Right forelimb (tissue), 1 donor: ENCODE measurements around the gene THAP7.

Source experiments
- DNase-seq: peaks from one replicate; pipeline ENCODE4 v3.0.0-alpha.2; 2018

Gene THAP7

DNA sequence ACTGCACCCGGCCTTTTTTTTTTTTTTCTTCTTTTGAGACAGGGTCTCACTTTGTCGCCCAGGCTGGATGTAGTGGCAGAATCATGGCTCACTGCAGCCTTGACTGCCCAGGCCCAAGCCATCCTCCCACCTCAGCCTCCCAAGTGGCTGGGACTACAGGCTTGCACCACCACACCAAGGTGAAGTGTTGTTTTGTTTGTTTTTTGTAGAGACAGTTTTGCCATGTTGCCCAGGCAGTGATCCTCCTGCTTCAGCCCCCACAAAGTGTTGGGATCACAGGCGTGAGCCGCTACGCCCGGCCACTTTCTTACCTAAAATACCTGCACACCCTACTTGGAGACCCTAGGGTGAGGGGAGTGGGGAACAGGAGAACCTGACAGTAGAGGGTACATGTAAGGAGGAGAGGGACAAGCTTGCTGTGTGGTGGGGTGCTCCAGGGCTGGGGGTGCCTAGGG, 39.4 kb downstream of the THAP7 start:
- DNase-seq: no peak

DNA sequence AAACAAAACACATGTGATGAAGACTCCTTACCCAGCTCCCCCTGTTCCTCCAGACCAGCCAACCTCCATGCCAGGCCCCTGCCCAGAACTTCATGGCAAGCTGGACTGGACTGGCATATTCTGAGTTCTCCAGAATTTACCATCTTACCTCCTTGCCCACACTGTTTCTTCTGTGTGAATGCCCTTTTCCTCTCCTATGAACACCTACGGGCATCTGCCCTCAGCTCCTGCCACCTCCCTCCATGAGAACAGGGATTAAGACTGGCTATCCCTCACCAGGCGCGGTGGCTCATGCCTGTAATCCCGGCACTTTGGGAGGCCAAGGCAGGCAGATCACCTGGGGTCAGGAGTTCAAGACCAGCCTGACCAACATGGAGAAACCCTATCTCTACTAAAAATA, 41.3 kb downstream of the THAP7 start:
- no peak for DNase-seq

DNA sequence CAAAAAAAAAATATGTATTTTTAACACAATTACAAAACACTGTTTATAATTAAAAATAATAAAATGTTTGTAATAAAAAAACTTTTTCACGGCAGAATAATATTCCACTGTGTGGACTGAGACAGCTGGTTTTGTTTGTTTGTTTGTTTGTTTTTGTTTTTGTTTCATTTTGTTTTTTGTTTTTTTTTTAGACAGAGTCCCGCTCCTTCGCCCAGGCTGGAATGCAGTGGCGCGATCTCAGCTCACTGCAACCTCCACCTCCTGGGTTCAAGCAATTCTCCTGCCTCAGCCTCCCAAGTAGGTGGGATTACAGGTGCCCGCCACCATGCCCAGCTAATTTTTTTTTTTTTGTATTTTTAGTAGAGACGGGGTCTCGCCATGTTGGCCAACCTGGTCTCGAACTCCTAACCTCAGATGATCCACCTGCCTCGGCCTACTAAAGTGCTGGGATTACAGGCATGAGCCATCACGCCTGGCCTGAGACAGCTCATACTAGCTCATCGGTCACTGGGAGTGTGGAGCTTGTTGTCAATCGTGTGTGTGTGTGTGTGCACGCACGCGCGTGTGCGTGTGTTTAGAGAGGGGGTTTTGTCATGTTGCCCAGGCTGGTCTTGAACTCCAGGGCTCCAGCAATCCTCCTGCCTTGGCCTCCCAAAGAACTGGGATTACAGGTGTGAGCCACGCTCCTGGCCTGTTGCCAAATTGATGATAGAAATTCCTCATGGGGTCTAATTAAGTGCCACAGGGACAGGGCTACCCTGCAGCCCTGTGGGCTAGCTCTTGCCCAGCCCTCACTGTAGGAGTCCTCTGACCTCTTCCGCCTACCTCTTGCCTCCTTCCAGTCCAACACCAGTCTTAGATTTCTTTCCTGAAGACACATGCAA, 42.1 kb downstream of the THAP7 start:
- no peak for DNase-seq

DNA sequence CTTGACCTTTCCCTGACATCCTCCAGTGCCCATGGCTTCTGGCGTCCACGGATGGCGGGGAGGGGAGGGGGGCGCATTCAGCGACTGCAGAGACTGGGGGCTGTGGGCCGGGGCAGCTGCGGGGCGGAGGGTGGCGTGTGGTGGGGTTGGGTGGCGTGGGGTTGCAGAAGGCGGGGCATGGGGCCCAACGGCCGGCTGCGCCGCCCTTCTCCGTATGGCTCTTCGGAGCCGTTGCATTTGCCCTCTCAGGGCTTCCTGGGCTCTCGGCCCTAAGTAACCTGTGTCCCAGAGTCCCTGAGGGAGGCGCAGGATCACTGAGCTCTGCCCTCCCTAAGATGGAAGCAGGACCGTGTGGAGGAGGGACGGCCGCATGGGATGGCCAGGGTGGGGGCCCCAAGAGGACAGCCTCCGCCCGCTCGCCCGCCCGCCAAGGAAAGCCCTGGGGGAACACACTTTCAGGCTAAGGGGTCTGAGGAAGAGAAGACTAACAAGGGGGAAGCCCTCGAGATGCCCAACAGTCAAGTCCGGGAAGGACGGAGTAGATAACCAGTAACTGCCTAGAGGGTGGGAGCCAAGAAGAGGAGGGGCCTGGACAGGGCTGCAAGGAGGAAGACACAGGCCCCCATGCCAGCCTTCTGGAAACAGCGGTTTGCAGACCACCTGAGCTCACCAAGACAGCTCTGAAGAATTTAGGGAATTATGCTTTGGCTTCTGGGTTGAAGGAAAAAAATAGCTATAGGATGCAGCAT, 44.1 kb downstream of the THAP7 start:
- no peak for DNase-seq

DNA sequence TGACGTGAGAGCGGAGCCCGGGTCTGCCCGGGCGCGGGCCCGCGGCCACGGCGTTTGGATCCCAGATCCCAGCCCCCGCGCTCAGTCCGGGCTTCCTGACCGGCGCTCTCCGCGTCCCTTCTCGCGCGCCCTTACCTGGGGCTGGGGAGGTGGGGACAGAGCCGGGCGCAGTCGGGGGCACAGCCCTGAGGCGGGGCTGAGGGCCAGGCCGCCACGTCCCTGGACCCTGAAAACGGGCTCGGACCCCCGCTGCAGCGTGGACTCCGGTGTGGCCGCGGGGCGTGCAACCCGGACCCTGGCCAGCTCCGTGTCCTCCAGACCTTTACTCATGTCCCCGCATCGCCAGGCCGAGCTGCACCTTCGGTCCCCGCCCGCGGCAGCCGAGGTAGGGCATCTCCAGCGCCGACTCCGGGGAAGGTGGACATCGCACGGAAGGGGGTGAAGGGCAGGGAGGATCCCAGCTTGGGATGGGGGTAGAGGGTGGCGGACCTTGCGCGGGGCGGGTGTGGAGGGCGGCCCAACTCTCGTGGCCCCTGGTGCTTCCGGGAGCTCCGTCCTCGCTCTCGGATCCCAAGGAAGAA, 44.7 kb downstream of the THAP7 start:
- peak; percentile 50 for DNase-seq

DNA sequence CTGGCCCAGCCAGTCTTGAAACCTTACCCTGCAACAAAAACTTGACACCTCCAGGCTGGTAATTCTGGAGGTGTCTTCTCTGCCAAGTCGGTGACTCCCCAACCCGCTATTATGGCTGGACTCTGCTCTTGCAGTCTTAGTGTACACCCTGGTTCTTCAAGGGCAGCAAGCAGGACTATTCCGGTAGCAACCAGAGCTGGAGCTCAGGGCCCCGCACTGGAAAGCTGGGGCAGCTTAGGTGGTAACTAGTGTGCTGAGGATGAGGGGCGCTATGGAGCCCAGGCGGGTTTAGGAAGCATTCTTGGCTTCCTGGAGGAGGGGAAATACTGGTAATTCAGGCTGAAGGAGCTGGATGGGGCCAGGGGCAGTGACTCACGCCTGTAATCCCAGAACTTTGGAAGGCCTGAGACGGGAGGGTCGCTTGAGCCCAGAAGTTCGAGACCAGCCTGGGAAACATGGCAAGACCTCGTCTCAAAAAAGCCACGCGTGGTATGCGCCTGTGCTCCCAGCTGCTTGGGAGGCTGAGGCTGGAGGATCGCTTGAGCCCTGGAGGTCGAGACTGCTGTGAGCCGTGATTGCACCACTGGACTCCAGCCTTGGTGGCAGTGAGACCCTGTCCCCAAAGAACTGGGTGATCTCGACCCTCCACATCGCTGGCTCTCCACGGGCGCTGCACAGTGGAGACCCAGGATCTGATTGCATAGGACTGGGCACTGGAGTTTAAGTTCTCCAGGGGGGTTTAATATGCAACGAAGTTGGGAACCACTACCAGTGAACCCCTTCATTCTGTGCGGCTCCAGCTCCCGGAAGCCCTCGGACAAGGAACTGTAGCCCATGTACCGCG, 45.4 kb downstream of the THAP7 start:
- no peak for DNase-seq

DNA sequence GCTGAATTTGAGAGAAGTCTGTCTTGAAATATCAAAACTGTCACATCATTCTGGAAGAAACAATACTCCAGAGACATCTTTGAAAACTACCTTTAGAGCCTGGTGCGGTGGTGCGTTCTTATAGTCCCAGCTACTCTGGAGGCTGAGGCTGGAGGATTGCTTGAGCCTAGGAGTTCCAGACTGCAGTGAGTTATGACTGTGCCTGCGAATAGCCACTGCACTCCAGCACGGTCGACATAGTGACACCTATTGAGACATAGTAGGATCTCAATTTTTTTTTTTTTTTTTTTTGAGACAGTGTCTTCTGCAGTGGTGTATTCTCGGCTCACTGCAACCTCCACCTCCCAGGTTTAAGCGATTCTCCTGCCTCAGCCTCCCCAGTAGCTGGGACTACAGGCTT, 46.4 kb downstream of the THAP7 start:
- no peak for DNase-seq

DNA sequence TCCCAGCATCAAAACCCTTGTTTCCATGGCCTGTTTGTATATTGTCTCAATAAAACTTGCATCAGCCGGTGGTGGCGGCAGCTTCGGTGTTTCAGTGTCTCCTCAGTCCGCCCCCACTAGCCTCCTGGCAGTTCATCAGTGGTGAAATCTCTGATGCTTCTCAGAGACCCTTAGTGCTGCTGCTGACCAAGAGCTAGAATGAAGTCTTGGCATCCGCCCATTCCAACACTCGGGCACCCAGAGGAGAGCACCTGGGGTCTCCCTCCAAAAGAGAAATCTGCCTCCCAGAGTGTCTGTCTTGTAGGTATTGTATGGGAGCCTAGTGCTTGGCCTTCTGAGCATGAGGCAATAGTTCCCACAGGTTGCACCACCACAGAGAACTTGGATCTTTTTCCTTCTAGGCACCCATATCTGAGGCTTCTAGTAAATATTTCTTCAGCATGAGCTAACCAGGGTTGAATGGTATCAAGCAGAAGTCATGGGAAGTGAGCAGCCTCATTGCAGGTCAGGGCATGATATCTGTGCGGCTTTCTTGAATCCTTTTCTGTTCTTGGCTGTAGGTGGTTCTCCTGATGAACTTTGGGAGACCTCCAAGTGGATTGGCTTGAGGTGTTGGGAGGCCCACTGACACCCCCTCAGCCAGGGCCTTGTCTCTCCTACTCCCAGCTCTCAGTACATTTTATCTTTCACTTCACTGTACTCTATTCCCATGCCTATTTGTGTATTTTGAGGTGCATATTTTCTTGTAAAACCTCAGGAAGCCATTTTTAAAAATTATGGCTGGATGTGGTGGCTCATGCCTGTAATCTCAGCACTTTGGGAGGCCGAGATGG, 48.0 kb downstream of the THAP7 start:
- no peak for DNase-seq

DNA sequence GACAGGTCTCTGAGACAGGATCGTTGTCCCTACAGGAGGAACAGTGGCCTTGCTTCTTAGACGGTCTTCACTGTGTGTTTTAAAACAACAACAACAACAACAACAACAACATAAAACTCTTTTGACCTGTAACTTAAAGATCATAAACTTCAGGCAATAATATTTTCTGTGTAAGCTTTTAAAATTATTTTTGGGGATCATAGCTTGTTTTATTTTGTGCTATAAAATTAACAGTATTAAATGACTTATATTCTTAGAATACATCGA, 48.6 kb downstream of the THAP7 start:
- DNase-seq: no peak

DNA sequence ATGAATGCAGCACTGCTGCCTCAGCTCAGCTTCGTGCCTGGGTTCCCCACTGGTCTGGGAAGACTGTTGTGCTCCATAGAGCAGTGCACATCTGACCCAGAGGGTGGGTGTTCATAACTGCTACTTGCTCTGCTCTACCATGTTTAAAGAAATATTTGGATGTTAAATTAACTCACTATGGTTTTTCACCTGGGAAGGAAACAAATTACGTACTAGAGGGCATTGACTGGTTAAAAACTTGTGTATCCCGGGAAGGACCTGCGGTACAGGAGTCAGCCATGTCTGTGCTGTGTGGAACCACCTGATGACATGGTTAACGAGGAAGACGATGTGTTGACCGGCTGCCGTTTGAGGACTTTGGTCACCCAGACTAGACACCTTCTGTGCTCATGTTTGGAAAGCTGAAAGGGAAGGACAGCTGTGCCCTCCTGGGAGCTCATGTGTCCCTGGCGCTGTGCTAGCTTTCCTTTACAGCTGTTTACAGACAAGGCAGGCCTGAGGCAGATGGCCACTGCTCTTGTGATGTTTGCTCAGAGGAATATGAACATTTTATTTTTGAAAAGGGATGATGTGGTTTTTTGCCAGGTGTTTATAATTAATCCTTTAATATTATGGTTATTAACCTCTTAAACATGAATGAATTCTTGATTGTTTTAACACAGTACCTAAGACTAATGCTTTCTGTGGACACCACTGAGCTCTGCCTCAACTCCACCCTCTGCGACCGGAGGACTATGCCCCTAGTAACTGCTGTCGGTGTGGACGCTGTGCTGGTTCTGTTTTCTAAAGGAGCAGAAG, 49.2 kb downstream of the THAP7 start:
- no peak for DNase-seq

DNA sequence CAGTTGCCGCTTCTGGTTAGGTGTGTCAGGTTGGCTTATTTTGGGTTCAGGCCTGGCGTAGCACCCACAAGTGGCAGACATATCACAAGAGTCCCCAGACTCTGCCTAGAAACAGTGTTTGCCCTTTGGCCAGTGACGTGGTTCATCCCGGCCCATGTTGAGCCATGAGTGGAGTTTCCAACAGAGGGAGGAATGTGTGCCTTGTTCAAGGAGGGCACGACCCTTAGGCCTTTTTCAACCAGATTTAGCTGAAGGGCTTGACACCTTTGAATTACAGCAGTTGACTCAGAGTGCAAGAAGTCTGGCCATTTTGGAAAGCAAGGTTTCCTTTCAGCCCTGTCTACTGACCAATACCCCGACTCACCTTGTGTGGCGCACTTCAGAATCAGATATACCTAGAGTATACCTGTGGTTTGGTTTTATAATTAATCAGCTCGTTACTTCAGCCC, 50.0 kb downstream of the THAP7 start:
- DNase-seq: no peak

DNA sequence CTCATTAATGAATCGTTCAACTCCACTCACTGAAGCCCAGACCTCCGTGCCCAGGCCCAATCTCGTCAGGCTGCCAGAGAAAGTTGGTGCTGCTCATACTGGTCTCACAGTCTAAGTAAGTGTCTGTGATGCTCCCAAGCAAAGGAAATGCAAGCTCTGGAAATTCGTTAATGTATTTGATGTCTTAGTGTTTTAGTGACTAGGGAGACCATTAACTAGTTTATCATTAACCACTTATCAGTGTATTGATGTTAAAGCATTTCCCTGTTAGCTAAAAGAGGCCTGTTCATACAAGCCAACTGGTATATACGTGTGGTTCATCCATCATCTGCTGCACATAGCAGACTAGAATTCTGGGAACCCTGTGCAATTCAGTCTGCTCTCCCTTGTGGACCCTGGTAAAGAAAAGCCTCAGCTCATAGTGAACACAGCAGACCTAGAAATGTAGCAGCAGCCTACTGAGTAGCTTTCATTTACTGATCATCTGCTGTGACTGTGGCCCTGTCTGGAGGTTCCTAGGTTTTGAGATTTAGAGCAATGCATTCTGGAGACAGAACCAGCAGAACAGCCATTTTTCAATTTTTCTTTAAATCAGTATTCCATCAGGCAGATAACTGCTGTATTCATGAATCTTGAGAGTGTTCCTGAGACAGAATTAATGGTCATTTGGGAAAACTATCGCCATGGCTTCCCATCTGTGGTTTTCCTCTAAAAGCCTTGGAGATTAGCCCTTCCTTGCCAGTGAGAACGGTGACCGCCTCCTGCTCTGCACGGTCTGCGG, 50.6 kb downstream of the THAP7 start:
- DNase-seq: no peak

DNA sequence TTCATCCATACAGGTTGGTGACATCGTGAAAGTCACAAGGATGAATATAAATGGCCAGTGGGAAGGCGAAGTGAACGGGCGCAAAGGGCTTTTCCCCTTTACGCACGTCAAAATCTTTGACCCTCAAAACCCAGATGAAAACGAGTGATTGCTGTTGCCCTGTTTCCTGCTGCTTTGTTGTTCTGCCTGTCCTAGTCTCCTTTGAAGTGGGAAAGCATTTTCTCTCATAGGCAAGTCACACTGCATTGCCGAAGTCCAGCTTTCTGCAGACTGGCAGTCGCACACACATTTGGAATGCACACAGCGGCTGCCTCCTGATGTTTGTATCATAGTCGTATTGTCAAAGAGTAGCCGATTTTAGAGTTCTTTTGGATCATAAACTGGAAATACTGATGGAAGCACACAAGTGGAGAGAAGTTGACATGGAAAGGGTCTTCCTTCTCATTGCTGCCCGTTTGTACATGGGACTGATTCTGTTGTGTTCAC, 52.2 kb downstream of the THAP7 start:
- no peak for DNase-seq
